ENCODE data around the gene RAB14.

GRCh38 chr9:121225240-121225639 is 23.6 kb upstream of the RAB14 start:
- no peak for TF ChIP-seq POLR2A (IDR thresholded peaks at IDR 0.05; ENCODE audit: low read length)
- no peak for TF ChIP-seq GATA1 (IDR thresholded peaks at IDR 0.05; ENCODE audit: low read depth, low read length)

All from erythroblast (primary cell).